Keratinocyte (primary cell): ENCODE results near the gene PPP1R12C. TPM values are rescaled to one million over a fixed set of nuclear protein-coding genes. Genes with fewer than 3 reads are reported as not detected.

Source experiments
- DNase-seq: peaks from one replicate; pipeline ENCODE4 v3.0.0-alpha.2; 2011; ENCODE audit warnings: low read depth, missing footprints, low spot score
- FAIRE-seq: peaks from 2 replicates; lab custom pipeline; 2011; peaks lifted over from hg19 to GRCh38; lab: Jason Lieb, UNC
- H2AFZ ChIP-seq: 2 replicates; pipeline ENCODE4 v1.6.0; 2012; ENCODE audit warnings: low read length, control low read depth, inconsistent platforms; ENCODE audit not compliant: control insufficient read depth
- H3K27ac ChIP-seq: 2 replicates; pipeline ENCODE4 v1.5.1; 2011; ENCODE audit warnings: low read length; ENCODE audit not compliant: control insufficient read depth, insufficient read depth
- H3K27me3 ChIP-seq: 3 replicates; pipeline ENCODE4 v1.6.0; 2011; ENCODE audit warnings: low read length; ENCODE audit not compliant: control insufficient read depth, insufficient read depth; ENCODE audit errors: extremely low read depth
- H3K36me3 ChIP-seq, 2 experiments: 2 replicates in 1 of 2; 3 replicates in 1 of 2; pipeline ENCODE4 v1.5.1; 2011; ENCODE audit warnings: low read length in 2 of 2, mild to moderate bottlenecking in 1 of 2; ENCODE audit not compliant: control insufficient read depth in 2 of 2, insufficient read depth in 2 of 2; ENCODE audit errors: extremely low read depth in 1 of 2
- H3K4me1 ChIP-seq: 3 replicates; pipeline ENCODE4 v1.5.1; 2011; ENCODE audit warnings: low read length; ENCODE audit not compliant: control insufficient read depth, insufficient read depth; ENCODE audit errors: extremely low read depth
- H3K4me2 ChIP-seq: 3 replicates; pipeline ENCODE4 v1.6.0; 2011; ENCODE audit warnings: low read depth, low read length; ENCODE audit not compliant: control insufficient read depth, insufficient read depth; ENCODE audit errors: extremely low read depth
- H3K4me3 ChIP-seq, 3 experiments: fragments of 200-600 bp in 1 of 3; sonication (generic) in 1 of 3; 2 replicates in 2 of 3; 3 replicates in 1 of 3; pipeline ENCODE4 v1.5.1; 2011 to 2016; ENCODE audit warnings: low read length in 3 of 3, mild to moderate bottlenecking in 3 of 3, control low read depth in 2 of 3, inconsistent platforms in 1 of 3, low read depth in 1 of 3, mixed read lengths in 1 of 3, mixed run types in 1 of 3, moderate library complexity in 1 of 3; ENCODE audit not compliant: control insufficient read depth in 2 of 3, insufficient read depth in 2 of 3; ENCODE audit errors: extremely low read depth in 1 of 3
- H3K79me2 ChIP-seq: 2 replicates; pipeline ENCODE4 v1.6.0; 2012; ENCODE audit warnings: low read length; ENCODE audit not compliant: control insufficient read depth, insufficient read depth
- H3K9ac ChIP-seq: 3 replicates; pipeline ENCODE4 v1.6.0; 2011; ENCODE audit warnings: low read length; ENCODE audit not compliant: control insufficient read depth, insufficient read depth; ENCODE audit errors: extremely low read depth
- H3K9me1 ChIP-seq: 3 replicates; pipeline ENCODE4 v1.6.0; 2011; ENCODE audit warnings: low read length; ENCODE audit not compliant: control insufficient read depth, insufficient read depth; ENCODE audit errors: extremely low read depth
- H3K9me3 ChIP-seq: 2 replicates; pipeline ENCODE4 v1.5.1; 2012; ENCODE audit warnings: low read depth, low read length; ENCODE audit not compliant: control insufficient read depth
- H4K20me1 ChIP-seq: 3 replicates; pipeline ENCODE4 v1.6.0; 2011; ENCODE audit warnings: low read length; ENCODE audit not compliant: control insufficient read depth, insufficient read depth; ENCODE audit errors: extremely low read depth
- EZH2 ChIP-seq: IDR thresholded peaks from one replicate; pipeline ENCODE4 v1.6.1; 2012; ENCODE audit warnings: inconsistent platforms, mild to moderate bottlenecking, low read length, moderate library complexity
- dilution Hi-C: fragments of 300-500 bp; cut with MboI; formaldehyde crosslinking; loops from one replicate; pipeline ENCODE4 v1.7.0; 2020; ENCODE audit warnings: low sequenced_read_pairs; ENCODE audit not compliant: extremely low pct_ligation_motif_present
- polyA plus RNA-seq, 5 experiments: library from polyadenylated mRNA; depleted of rRNA in 3 of 5; stranded (reverse) in 3 of 5; stranded (forward) in 1 of 5; unstranded in 1 of 5; fragments of >200 nt; gene quantifications; 1 replicate in 1 of 5; 2 replicates in 3 of 5; 3 replicates in 1 of 5; pipeline versions ENCODE4 v1.2.1 to v1.2.3, GENCODE V29; 2011 to 2012; ENCODE audit warnings: missing spikeins in 2 of 5, low read depth in 1 of 5, low replicate concordance in 1 of 5
- TF ChIP-seq, protein P1 (sequence below), 3 experiments: IDR thresholded peaks in 1 of 3; conservative IDR thresholded peaks in 1 of 3; optimal IDR thresholded peaks in 1 of 3; 2 replicates in 2 of 3; 3 replicates in 1 of 3; pipeline versions ENCODE3 to v1.5.1; 2011; ENCODE audit warnings: low read length in 3 of 3, mild to moderate bottlenecking in 3 of 3, moderate library complexity in 2 of 3, control low read depth in 1 of 3, inconsistent platforms in 1 of 3; ENCODE audit not compliant: insufficient read depth in 2 of 3; ENCODE audit errors: extremely low read depth in 1 of 3

Gene PPP1R12C
- polyA plus RNA-seq, 1 donor (not counting 4 experiments of a cell fraction or from before 2014, with no cell fraction given), result 24.7 TPM

DNA sequence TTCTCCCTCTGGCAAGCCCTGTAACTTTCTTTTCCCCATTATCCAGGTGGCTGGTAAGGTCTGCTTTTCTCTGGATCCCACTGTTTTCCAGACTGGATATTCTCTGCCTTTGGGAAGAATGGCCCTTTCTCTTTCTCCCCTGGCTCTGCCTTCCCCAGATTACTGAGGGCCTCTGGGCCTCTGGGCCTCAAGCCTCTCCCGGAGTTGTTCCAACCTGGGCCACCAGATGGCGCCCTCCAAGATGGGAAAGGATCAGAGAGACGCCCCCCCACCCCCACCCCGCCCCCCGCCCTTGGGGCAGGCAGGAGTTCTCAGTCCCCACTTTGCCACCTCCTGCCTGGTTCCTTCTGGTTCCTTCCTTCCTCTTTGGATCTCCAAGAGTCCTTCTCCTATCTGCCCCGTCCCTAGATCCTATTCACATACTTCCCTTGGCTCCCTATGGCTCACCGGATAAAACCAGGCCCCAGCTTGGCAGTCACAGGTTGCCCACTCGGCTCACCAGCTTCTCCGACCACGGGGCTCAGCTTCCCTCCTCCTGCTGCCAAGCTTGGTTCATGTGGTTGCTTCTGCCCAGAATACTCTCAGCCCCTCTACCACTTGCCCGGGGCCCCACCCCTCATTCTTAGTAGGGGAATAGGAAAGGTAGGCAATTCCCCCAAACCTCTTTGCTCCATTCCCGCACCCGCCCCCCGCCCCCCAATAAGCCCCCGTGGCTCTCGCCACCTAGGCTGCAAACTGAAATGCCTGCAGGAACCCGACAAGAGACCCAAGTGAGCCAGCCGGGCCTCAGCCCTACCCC, 28.7 kb downstream of the PPP1R12C start:
- no peaks in the 10 kb centered on the region for H3K9me3 ChIP-seq

DNA sequence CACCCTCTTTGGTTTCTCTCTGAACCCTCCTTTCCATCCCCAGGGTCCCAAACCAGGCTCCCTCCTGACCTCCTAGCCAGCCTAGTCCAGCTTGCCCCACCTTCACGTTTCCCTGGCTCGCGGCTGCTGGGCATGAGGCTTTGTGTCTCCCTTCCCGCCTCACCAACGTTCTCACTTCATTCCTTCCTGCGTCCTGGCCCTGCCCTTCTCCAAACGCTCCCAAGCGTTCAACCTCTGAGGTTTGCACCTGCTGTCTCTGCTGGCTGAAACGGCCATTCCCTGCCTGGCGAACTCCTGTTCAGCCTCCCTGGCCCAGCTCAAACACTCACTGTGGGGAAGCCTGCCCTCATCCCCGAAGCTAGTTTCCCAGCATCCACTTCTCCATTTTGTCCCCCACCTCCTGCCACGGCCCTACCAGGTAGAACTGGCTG, 29.4 kb downstream of the PPP1R12C start:
- FAIRE-seq (no peak), DNase-seq (no peak)
- peaks cover 10 to 18% of the 10 kb centered on the region in 2 experiments for H3K36me3 ChIP-seq
- dilution Hi-C loops, result no loop called here
- H2AFZ ChIP-seq, result no peak overlapping the region
- H3K4me1 ChIP-seq, result peaks cover 7% of the 10 kb centered on the region
- no peaks in the 10 kb centered on the region for H3K9me3 ChIP-seq
- no peak overlapping the region for H3K4me2 ChIP-seq
- H3K4me3 ChIP-seq, result no peak overlapping the region
- no peaks in the 10 kb centered on the region for H3K79me2 ChIP-seq
- no peak for TF ChIP-seq EZH2
- TF ChIP-seq, protein P1, sequence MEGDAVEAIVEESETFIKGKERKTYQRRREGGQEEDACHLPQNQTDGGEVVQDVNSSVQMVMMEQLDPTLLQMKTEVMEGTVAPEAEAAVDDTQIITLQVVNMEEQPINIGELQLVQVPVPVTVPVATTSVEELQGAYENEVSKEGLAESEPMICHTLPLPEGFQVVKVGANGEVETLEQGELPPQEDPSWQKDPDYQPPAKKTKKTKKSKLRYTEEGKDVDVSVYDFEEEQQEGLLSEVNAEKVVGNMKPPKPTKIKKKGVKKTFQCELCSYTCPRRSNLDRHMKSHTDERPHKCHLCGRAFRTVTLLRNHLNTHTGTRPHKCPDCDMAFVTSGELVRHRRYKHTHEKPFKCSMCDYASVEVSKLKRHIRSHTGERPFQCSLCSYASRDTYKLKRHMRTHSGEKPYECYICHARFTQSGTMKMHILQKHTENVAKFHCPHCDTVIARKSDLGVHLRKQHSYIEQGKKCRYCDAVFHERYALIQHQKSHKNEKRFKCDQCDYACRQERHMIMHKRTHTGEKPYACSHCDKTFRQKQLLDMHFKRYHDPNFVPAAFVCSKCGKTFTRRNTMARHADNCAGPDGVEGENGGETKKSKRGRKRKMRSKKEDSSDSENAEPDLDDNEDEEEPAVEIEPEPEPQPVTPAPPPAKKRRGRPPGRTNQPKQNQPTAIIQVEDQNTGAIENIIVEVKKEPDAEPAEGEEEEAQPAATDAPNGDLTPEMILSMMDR (optimal IDR thresholded peaks at IDR 0.05 in 1 of 3, IDR thresholded peaks at IDR 0.05 in 1 of 3, conservative IDR thresholded peaks at IDR 0.05 in 1 of 3; ENCODE audit: extremely low read depth in 1 of 3, insufficient read depth in 2 of 3, low read length in 3 of 3), result no peak
- H4K20me1 ChIP-seq, result peaks cover 14% of the 10 kb centered on the region
- H3K27ac ChIP-seq, result no peak overlapping the region
- H3K9ac ChIP-seq, result no peak overlapping the region
- H3K9me1 ChIP-seq, result no peaks in the 10 kb centered on the region
- H3K27me3 ChIP-seq, result peaks cover 5% of the 10 kb centered on the region

More for the DNA sequence above, 28.7 kb downstream of the PPP1R12C start:
- no peak overlapping the region for H3K4me3 ChIP-seq
- dilution Hi-C loops, result no loop called here
- no peak for DNase-seq
- H3K79me2 ChIP-seq, result no peaks in the 10 kb centered on the region
- H3K9me1 ChIP-seq, result no peaks in the 10 kb centered on the region
- H2AFZ ChIP-seq, result no peak overlapping the region
- TF ChIP-seq, protein P1 (optimal IDR thresholded peaks at IDR 0.05 in 1 of 3, IDR thresholded peaks at IDR 0.05 in 1 of 3, conservative IDR thresholded peaks at IDR 0.05 in 1 of 3; ENCODE audit: extremely low read depth in 1 of 3, insufficient read depth in 2 of 3, low read length in 3 of 3), result peak; percentile 50 to 64 (median 59)
- TF ChIP-seq EZH2, result no peak
- peaks cover 14% of the 10 kb centered on the region for H4K20me1 ChIP-seq
- no peak overlapping the region for H3K9ac ChIP-seq
- H3K27ac ChIP-seq, result no peak overlapping the region
- H3K27me3 ChIP-seq, result no peaks in the 10 kb centered on the region
- H3K4me1 ChIP-seq, result peaks cover 7% of the 10 kb centered on the region
- no peak overlapping the region for H3K4me2 ChIP-seq
- no peak for FAIRE-seq
- peaks cover 10 to 18% of the 10 kb centered on the region in 2 experiments for H3K36me3 ChIP-seq
